Measurements from ENCODE around the gene GADD45GIP1.
"Not testable (repeated sequence)": the region's sequence is repeated elsewhere in the genome, so short reads cannot be mapped to it uniquely, and the experiment has no call there.

Gene GADD45GIP1

DNA sequence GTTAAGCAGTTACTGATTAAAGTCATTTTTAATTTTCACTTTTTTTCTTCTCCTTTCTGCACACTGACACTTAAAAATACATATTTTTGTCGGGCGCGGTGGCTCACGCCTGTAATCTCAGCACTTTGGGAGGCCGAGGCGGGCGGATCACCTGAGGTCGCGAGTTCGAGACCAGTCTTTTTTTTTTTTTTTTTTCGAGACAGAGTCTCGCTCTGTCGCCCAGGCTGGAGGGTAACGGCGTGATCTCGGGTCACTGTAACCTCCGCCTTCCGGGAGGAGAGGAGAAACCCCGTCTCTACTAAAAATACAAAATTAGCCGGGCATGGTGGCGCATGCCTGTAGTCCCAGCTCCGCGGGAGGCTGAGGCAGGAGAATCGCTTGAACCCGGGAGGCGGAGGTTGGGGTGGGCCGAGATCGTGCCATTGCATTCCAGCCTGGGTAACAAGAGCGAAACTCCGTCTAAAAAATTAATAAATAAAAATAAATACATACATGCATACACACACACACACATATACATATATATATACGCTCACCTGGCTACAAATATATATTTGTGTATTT lies 448 bp upstream of the GADD45GIP1 start:
- DNase-seq (ENCODE audit: low spot score) = not testable (repeated sequence)

GRCh38 chr19:12955996-12956395 lies 1.0 kb downstream of the GADD45GIP1 start:
- no peak for DNase-seq (ENCODE audit: low spot score)

DNA sequence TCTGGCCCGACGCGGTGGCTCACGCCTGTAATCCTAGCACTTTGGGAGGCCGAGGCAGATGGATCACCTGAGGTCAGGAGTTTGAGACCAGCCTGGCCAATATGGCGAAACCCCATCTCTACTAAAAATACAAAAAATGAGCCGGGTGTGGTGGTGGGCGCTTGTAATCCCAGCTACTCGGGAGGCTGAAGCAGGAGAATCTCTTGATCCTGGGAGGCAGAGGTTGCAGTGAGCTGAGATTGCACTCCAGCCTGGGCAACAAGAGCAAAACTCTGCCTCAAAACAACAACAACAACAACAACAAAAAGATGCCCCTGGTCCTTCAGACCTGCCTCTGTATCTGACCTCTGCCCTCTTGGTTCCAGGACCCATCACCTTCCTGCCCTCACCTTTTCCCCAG lies 1.4 kb downstream of the GADD45GIP1 start:
- not testable (repeated sequence) for DNase-seq (ENCODE audit: low spot score)

DNA sequence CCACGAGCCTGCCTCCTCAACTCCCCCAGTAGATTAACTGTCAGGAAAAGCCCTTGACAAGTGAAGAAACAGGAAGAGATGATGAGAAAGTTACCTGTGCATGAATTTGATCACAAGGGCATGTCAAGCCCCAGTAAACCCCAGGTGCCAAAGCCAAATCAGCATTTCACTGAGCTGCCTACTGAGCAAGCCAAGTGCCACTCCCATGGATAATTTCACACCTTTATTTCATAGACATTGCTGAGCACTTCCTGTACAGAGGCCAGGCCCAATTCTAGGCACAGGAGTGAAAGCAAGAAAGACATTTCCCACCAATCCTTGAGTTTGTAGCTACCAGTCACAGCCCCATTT lies 2.4 kb downstream of the GADD45GIP1 start:
- no peak for DNase-seq (ENCODE audit: low spot score)

- no peak for DNase-seq (ENCODE audit: low spot score)
These were observed 3.0 kb downstream of the GADD45GIP1 start for GRCh38 chr19:12953799-12954611.

- DNase-seq (ENCODE audit: low spot score) = no peak
These were observed 3.8 kb downstream of the GADD45GIP1 start for GRCh38 chr19:12953138-12953798.

GRCh38 chr19:12952488-12953137 lies 4.4 kb downstream of the GADD45GIP1 start:
- DNase-seq (ENCODE audit: low spot score) = no peak

- DNase-seq (ENCODE audit: low spot score) = not testable (repeated sequence)
These were observed 5.0 kb downstream of the GADD45GIP1 start for GRCh38 chr19:12952050-12952449.

GRCh38 chr19:12949363-12950283 lies 7.4 kb downstream of the GADD45GIP1 start:
- no peak for DNase-seq (ENCODE audit: low spot score)

GRCh38 chr19:12948612-12949362 lies 8.2 kb downstream of the GADD45GIP1 start:
- no peak for DNase-seq (ENCODE audit: low spot score)

GRCh38 chr19:12947702-12948611 lies 9.1 kb downstream of the GADD45GIP1 start:
- DNase-seq (ENCODE audit: low spot score) = no peak

- DNase-seq (ENCODE audit: low spot score) = no peak
These were observed 10.1 kb downstream of the GADD45GIP1 start for GRCh38 chr19:12946731-12947496.

- DNase-seq (ENCODE audit: low spot score) = peak; percentile 93
These were observed 10.8 kb downstream of the GADD45GIP1 start for GRCh38 chr19:12946092-12946721.

DNA sequence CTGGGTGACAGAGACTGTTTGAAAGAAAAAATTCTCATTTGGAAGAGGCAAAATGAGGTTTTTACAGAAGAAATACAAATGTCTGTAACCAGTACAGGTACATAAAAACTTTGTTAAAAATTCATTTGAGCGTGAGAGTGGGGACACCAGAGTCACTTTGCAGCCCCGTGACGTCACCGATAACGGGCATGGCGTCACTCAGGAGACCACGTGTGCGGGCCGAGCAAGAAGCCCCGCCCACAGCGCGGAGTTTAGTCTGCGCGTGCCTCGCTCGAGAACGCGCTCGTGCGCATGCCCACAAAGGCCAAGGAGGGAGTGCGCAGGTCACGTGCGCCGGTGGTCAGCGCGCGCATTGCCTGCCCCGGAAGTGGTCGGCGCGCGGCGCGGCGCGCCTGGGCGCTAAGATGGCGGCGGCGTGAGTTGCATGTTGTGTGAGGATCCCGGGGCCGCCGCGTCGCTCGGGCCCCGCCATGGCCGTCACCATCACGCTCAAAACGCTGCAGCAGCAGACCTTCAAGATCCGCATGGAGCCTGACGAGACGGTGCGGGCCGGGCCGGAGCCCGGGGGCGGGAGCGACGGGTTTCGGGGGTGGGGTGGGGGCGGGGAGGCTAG lies 11.4 kb downstream of the GADD45GIP1 start, which contains the start of gene RAD23A:
Gene RAD23A (plus strand): TSS at position 384 of the 613 bp plus-strand sequence. CDS start 87 bp downstream, at position 471.
- peak; percentile 94 for DNase-seq (ENCODE audit: low spot score)

DNA sequence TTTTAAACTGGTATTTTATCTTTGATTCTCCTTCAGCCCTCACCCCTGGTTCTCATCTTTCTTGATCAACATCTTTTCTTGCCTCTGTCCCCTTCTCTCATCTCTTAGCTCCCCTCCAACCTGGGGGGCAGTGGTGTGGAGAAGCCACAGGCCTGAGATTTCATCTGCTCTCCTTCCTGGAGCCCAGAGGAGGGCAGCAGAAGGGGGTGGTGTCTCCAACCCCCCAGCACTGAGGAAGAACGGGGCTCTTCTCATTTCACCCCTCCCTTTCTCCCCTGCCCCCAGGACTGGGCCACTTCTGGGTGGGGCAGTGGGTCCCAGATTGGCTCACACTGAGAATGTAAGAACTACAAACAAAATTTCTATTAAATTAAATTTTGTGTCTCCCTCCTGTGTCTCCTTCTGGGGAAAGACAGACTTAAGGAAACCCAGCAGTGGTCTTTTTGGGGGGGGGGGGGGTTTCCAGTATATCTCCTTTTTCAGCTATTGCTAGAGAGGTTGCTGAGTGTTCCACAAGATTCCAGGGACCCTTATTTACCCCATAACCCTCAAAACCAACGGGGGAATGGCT lies 12.8 kb downstream of the GADD45GIP1 start:
- DNase-seq (ENCODE audit: low spot score) = no peak

GRCh38 chr19:12943437-12944044 lies 13.5 kb downstream of the GADD45GIP1 start:
- DNase-seq (ENCODE audit: low spot score) = no peak

GRCh38 chr19:12940897-12941296 lies 16.1 kb downstream of the GADD45GIP1 start:
- no peak for DNase-seq (ENCODE audit: low spot score)

Data from iPS-NIHi11 (cell line).